HG03135 (cell line): ENCODE measurements around the gene METTL14.
A peak's percentile ranks its signal among the peaks of the same experiment; 100 is the strongest.

Experiments
- ATAC-seq: cut with Tn5 transposase; IDR thresholded peaks from one replicate; pipeline ENCODE4 v1.9.1; 2021; ENCODE audit warnings: mild to moderate bottlenecking, moderate library complexity; ENCODE audit not compliant: unreplicated experiment

Gene METTL14

GRCh38 chr4:118756958-118757357 lies 71.8 kb downstream of the METTL14 start:
- ATAC-seq: no peak

DNA sequence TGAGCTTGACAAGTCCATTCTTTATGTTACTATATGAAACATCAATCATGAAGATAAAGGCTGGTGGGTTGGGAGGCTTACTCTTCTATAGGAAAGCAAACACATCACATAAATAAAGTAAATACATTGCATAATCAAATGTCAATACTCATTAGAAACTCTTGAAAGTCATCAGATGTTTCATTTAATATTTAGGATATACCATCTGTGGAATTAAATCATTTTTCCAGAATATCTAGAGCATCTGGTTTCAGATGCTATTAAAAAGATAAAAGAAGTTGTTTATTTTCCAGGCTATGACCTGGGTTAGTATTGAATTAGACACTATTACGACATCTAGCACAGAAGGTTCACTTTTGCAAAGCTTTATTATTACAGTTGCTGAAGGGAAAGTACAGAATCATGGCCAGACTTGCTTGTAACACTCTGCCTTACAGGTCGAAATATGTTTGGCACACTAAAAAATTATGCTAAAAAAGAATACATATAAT lies 72.6 kb downstream of the METTL14 start:
- no peak for ATAC-seq

- ATAC-seq: no peak
Measured at GRCh38 chr4:118758293-118758692, 73.1 kb downstream of the METTL14 start.

GRCh38 chr4:118759481-118759880 lies 74.3 kb downstream of the METTL14 start:
- no peak for ATAC-seq

DNA sequence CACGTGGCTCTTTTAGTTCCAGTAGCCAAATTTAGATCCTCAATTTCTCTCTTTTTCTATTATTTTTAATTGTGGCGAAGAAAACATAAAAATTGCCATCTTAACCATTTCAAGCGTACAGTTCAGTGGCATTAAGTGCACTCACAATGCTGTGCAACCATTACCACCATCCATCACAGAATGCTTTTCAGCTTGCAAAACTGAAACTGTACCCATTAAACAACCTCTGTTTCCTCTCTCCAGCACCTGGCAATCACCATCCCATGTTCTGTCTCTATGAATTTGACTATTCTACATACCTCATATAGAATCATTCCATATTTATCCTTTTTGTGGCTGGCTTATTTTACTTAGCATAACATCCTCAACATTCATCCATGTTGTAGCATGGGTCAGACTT lies 74.9 kb downstream of the METTL14 start:
- peak; percentile 49 for ATAC-seq

DNA sequence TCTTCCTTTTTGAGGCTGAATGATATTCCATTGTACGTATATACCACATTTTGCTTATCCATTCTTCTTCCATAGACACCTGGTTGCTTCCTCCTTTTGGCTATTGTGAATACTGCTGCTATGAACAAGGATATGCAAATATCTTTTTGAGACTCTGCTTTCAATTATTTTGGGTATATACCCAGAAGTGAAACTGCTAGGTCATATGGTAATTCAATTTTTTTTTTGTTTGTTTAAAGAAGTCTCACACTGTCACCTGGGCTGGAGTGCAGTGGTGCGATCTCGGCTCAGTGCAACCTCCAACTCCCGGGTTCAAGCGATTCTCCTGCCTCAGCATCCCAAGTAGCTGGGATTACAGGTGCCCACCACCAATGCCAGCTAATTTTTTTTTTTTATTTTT lies 75.3 kb downstream of the METTL14 start:
- peak; percentile 99 for ATAC-seq

DNA sequence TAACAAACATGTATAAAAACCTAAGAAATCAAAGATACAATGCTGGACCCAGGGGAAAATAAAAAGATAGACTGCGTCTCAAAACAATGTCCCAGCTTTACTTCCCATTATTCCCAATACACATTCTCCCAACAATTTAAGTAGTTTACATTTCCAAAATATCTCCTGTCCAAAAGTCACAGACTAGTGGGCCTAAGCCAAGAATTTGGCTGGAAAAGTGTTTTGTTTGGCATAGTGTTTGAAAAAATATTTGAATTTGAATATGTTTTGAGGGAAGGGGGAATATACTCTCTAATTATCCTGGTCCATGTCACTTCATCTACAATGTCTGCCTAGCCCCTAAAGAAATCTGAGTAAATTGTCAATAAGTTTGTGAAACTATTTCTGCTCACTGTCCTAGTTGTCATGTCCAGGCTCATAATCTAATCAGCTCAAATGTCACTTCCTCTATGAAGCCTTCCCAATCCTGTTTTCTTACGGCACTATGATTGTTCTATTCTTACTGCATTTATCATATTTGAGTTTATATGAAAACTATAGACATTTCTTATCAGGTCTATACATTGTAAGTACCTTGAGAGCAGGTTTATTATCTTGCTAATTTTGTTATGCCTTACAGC lies 76.3 kb downstream of the METTL14 start:
- no peak for ATAC-seq

DNA sequence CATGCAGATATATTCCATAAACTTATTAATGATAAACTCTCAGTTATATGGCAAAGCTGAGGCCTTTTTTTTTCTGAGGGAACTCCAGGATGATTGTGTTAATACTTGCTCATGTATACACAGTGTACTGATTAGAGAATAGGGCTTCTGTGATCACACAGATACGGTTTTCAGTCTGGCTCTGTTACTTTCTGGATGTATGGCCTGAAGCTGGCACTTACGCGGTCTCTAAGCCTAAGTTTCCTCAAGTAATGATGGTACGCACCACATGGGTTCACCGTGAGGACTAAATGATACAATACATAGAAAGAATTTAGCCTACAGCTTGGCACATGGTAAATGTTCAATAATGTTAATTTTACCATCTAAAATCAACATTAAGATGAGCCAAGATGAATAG lies 77.0 kb downstream of the METTL14 start:
- ATAC-seq: no peak

GRCh38 chr4:118762730-118763477 lies 77.7 kb downstream of the METTL14 start:
- no peak for ATAC-seq
